NCI-H2029 (cell line): ENCODE measurements around the gene MANBA.

Experiments
- DNase-seq: peaks from one replicate; lab custom pipeline; 2025; lab: John Stamatoyannopoulos, UW

Gene MANBA

GRCh38 chr4:102678107-102678506 is 82.7 kb downstream of the MANBA start:
- no peak for DNase-seq

- DNase-seq, result no peak
These were observed 85.6 kb downstream of the MANBA start for GRCh38 chr4:102675141-102675540.

- DNase-seq, result no peak
These were observed 93.8 kb downstream of the MANBA start for GRCh38 chr4:102667001-102667400.

- DNase-seq, result no peak
These were observed 95.2 kb downstream of the MANBA start for GRCh38 chr4:102665527-102665926.

- DNase-seq, result no peak
These were observed 97.7 kb downstream of the MANBA start for GRCh38 chr4:102663073-102663472.

DNA sequence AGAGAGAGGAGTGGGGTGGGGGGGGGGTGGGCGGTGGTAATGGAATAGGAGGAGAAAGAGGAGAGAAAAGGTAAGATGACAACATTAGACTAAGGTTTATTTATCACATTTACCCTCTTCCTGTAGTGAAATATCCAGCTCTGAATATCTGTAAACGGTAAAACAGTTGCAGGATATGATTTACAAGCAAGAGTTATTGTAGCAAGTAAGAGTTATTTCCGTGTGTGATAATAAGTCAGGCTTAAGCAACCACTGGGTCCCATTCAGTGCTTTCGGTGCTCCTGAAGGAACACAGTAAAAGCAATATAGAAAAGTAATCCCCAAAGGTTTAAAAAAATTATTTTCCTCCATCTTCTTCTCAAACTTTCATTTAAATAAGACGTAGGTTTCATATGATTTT is 103.6 kb downstream of the MANBA start:
- DNase-seq, result no peak

- DNase-seq, result no peak
These were observed 113.7 kb downstream of the MANBA start for GRCh38 chr4:102647117-102647516.

DNA sequence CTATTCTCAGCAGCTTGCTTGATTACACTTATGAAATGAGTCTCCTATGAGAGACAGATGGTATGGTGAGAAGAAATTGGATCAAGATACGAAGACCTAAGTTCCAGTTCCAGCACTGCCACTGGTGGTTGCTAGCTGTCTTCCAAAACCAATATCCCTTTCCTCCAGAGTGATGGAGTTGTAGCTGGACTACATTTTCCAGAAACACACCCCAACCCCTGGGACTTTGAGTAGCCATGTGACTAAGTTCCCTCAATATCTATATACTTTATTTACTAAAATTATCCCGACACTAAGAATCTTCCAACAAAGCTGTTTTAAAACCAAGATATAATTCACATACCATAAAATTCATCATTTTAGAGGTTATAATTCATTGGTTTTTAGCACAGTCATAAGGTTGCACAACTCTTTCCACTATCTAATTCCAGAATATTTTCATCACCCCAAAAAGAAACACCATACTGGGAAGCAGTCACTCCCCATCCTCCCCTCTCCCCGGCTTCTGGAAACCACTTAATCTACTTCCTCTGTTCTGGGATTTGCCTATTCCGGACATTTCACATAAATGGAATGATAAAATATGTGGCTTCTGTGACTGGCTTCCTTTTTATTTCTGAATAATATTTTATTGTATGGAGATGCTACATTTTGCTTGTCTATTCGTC is 118.0 kb downstream of the MANBA start:
- DNase-seq, result no peak

GRCh38 chr4:102641793-102642192 is 119.0 kb downstream of the MANBA start:
- DNase-seq, result no peak

- no peak for DNase-seq
These were observed 120.1 kb downstream of the MANBA start for GRCh38 chr4:102640669-102641068.

- DNase-seq, result no peak
These were observed 121.2 kb downstream of the MANBA start for GRCh38 chr4:102639598-102639997.

DNA sequence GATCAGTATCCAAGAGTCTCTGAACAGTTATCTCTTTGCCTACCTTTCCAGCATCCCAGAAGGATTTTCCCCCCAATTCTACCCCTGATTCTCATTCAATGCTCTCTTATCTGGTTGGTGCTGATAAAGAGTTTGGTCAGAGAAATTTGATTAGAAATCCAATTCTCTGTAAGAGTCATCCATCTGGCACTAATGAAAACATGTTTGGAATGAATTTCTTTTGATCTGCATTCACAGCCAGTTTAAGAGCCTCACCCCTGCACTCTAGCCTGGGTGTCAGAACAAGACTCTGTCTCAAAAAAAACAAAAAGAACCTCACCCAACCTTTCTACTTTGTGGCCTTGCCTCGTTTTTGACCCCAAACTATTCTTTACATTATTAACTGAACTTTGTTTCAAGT is 122.1 kb downstream of the MANBA start:
- DNase-seq, result no peak

DNA sequence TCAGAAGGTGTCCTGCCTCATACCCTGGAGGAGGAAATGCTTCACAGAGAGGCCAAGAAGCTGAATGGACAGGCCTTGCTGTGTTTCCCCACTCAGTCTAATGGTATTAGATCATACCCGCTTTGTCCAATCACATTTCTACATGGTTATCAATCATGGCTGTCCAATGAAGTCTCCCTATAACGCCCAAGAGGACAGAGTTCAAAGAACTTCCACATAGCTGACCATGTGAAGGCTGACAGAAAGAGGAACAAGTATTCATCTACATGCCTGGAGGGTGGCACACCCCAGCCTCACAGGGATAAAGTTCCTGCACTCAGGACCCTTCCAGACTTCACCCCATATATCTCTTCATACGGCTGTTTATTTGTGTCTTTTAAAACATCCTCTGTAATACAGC is 123.4 kb downstream of the MANBA start:
- DNase-seq, result no peak

GRCh38 chr4:102633100-102633499 is 127.7 kb downstream of the MANBA start:
- DNase-seq, result no peak

DNA sequence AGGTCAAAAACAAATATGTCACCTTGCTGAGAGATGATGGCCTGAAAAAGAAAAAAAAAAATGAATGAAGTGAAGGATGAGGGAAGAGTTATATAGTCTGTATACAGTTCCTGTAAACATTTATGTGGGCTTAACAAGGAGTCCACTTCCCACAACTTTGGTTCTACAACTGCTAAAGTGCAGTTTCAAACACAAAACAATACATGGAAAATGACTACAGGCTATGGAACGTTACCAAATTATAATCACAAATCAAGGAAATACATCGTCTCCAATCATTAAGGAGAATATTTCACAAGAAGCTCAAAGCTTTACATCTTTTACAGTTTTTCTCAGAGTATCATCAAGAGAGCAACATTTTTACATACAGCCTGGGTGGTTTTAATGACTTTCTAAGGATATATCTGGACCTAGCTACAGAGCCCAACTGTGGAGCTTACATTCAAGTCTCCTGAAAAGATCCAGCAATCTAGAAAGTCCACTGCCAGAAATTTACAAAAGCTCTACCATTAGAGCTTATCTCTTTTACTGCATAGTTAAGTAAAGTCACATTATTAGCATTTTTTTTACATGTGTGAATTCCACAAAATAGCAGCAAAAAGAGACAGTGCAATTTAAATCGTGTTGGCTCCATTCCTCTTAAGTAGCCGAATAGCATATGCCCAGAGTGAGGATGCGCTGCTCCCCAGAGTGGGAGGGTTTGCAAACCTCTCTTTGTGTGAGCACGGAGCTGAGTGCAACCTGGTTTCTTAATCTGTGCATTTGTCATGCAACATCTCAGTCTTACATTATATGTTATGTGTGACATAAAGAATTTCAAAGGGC is 128.3 kb downstream of the MANBA start:
- DNase-seq, result no peak

DNA sequence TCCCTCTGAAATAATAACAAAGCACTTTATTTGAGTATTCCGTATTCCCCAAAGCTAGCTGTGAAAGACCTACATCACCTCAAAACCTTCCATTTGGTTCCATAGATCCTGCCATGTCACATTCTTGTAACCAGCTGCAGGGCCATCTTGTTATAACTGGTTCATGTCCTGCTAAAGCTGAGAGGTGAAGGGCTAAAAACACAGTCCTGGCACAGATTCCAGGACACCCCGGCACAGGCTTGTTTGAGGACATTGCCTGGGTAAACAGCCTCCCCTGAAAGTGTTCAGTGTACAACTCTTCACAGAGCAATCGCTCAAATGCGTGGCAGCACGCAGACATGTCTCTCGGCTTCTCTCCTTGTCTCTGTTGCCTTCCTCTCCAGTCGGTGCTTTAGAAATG is 129.2 kb downstream of the MANBA start:
- DNase-seq, result no peak

- no peak for DNase-seq
These were observed 131.1 kb downstream of the MANBA start for GRCh38 chr4:102629673-102630072.

GRCh38 chr4:102627831-102628523 is 132.8 kb downstream of the MANBA start:
- no peak for DNase-seq

- no peak for DNase-seq
These were observed 135.4 kb downstream of the MANBA start for GRCh38 chr4:102625232-102625930.

- no peak for DNase-seq
These were observed 136.3 kb downstream of the MANBA start for GRCh38 chr4:102624505-102624904.

DNA sequence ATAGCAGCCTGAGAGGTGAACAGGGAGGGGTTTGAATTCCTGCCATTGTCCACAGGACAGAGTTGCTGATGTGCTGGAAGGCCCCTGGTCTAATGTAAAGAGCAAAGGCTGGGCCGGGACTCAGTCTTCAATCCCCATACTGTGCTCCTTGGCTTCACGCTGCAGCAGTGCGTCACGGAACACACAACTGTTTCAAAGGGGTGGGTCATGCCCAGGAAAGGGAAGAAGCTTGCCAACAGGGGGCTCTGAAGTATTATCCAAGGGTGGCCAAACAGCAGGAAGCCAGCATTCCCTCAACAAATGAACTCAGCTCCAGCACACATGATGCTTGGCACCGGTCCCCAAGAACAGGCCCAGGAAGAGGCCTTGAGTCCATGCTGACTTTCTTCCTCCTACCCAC is 137.1 kb downstream of the MANBA start:
- no peak for DNase-seq

DNA sequence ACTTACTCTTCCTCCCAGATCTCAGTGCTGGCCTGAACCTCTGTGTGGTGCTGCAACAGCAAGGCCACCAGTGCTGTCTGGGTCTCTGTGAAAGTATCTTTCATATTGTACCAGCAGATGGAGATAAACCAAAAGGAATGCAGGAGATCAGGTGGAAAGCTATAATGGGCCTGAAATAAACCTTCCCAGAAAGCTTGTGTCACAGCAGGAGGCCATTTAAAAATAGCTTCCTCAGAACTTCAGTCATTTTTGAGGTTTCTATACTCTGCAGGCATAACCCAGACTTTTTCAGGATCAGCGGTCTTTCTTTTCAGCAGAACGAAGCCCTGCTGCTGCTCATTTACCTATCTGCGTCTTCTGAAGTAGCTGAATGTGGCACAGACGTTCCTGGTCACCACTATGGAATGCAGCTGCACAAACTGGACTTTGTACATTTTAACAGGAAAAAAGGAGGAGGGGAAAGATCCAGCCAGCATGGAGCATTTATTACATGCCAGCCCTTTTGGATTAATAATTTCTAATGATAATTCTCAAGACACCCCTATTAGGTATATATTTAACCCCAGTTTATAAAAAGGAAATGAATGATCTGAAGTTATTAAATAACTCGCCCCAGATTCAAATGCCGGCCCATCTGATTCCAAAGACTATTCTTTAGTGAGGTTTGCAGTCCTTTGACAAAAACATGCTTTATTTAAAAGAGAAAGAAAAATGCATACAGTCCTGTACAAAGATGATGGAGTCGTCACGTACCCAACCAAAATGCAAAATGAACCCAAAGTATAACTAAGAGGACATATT is 139.9 kb downstream of the MANBA start:
- DNase-seq, result no peak
